Measurements from ENCODE around the gene EGFL6. TPM values are rescaled to one million over a fixed set of nuclear protein-coding genes. Genes with fewer than 3 reads are reported as not detected.

Gene EGFL6
- total and polyA plus RNA-seq, 4 donors = 0.02 to 0.23 TPM; not detected in 2

DNA sequence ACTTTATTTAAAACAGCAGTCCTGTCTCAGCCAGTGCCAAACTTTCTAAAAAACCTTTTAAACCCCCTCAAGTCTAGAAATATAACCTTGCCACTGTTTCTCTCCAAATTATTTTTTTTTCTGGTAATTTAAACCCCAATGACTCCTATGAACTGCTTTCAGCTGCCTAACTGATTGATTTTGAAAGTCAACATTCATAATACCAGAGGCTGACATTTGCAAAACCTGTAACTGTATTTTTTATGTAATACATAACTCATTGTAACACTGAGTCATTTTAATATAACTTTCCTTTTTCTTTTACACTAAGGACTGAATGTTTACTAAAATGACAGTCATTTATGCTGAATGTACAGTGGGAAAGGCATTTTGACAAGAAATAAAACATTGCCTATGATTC, 19.1 kb upstream of the EGFL6 start:
- H3K27ac ChIP-seq (ENCODE audit: low read depth in 1 of 2, low read length in 2 of 2) = no peak overlapping the region

DNA sequence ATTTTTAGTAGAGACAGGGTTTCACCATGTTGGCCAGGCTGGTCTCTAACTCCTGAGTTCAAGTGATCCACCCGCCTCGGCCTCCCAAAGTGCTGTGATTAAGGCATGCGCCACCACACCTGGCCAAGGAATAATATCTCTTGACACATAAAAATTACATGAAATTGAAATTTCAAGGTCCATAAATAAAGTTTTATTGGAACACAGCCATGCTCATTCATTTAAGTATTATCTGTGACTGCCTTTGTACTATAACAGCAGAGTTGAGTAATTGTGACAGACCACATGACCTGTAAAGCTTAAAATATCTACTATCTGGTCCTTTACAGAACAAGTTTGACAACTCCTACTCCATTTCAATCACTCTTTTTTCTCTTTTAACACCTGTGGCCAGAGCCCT, 17.8 kb upstream of the EGFL6 start:
- Histone ChIP-seq H3K27me3 (ENCODE audit: control insufficient read depth in 4 of 4, insufficient read depth in 4 of 4, low read length in 3 of 4) (peaks cover 0 to 4% (median 0%) of the 10 kb centered on the region in 4 donors), H3K9ac (ENCODE audit: low read depth in 1 of 2, low read length in 2 of 2) (no peak overlapping the region), H3K4me3 (ENCODE audit: low read depth in 1 of 3, low read length in 3 of 3) (no peak overlapping the region), H3K4me1 (ENCODE audit: control insufficient read depth in 4 of 4, insufficient read depth in 4 of 4, low read length in 3 of 4) (no peaks in the 10 kb centered on the region), H3K36me3 (ENCODE audit: control insufficient read depth in 4 of 4, insufficient read depth in 3 of 4, low read depth in 1 of 4, low read length in 3 of 4) (no peaks in the 10 kb centered on the region), H3K9me3 (ENCODE audit: control insufficient read depth in 4 of 4, low read length in 3 of 4) (no peaks in the 10 kb centered on the region), H3K27ac (ENCODE audit: low read depth in 1 of 2, low read length in 2 of 2) (no peak overlapping the region)
- TF ChIP-seq, protein P1, sequence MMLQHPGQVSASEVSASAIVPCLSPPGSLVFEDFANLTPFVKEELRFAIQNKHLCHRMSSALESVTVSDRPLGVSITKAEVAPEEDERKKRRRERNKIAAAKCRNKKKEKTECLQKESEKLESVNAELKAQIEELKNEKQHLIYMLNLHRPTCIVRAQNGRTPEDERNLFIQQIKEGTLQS (IDR thresholded peaks at IDR 0.05) = no peak
- TF ChIP-seq NR2F2 (IDR thresholded peaks at IDR 0.05) (no peak), FOXA1 (IDR thresholded peaks at IDR 0.05) (no peak), EGR1 (IDR thresholded peaks at IDR 0.05; ENCODE audit: low read depth in 2 of 2) (no peak), RAD21 (IDR thresholded peaks at IDR 0.05) (no peak), JUND (IDR thresholded peaks at IDR 0.05) (no peak), GABPA (IDR thresholded peaks at IDR 0.05 in 1 of 2, conservative IDR thresholded peaks at IDR 0.05 in 1 of 2) (no peak), SP1 (IDR thresholded peaks at IDR 0.05) (no peak), YY1 (IDR thresholded peaks at IDR 0.05) (no peak), TAF1 (conservative IDR thresholded peaks at IDR 0.05) (no peak), HNF4A (conservative IDR thresholded peaks at IDR 0.05) (no peak), RXRA (IDR thresholded peaks at IDR 0.05) (no peak), HNF4G (IDR thresholded peaks at IDR 0.05) (no peak)
- TF ChIP-seq, protein P2, sequence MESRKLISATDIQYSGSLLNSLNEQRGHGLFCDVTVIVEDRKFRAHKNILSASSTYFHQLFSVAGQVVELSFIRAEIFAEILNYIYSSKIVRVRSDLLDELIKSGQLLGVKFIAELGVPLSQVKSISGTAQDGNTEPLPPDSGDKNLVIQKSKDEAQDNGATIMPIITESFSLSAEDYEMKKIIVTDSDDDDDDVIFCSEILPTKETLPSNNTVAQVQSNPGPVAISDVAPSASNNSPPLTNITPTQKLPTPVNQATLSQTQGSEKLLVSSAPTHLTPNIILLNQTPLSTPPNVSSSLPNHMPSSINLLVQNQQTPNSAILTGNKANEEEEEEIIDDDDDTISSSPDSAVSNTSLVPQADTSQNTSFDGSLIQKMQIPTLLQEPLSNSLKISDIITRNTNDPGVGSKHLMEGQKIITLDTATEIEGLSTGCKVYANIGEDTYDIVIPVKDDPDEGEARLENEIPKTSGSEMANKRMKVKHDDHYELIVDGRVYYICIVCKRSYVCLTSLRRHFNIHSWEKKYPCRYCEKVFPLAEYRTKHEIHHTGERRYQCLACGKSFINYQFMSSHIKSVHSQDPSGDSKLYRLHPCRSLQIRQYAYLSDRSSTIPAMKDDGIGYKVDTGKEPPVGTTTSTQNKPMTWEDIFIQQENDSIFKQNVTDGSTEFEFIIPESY (IDR thresholded peaks at IDR 0.05) = no peak
- TF ChIP-seq, protein P3, sequence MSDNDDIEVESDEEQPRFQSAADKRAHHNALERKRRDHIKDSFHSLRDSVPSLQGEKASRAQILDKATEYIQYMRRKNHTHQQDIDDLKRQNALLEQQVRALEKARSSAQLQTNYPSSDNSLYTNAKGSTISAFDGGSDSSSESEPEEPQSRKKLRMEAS (IDR thresholded peaks at IDR 0.05) = no peak
- TF ChIP-seq, protein P4, sequence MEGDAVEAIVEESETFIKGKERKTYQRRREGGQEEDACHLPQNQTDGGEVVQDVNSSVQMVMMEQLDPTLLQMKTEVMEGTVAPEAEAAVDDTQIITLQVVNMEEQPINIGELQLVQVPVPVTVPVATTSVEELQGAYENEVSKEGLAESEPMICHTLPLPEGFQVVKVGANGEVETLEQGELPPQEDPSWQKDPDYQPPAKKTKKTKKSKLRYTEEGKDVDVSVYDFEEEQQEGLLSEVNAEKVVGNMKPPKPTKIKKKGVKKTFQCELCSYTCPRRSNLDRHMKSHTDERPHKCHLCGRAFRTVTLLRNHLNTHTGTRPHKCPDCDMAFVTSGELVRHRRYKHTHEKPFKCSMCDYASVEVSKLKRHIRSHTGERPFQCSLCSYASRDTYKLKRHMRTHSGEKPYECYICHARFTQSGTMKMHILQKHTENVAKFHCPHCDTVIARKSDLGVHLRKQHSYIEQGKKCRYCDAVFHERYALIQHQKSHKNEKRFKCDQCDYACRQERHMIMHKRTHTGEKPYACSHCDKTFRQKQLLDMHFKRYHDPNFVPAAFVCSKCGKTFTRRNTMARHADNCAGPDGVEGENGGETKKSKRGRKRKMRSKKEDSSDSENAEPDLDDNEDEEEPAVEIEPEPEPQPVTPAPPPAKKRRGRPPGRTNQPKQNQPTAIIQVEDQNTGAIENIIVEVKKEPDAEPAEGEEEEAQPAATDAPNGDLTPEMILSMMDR (IDR thresholded peaks at IDR 0.05; ENCODE audit: low read depth, low read length, missing input control) = no peak
- TF ChIP-seq, protein P5, sequence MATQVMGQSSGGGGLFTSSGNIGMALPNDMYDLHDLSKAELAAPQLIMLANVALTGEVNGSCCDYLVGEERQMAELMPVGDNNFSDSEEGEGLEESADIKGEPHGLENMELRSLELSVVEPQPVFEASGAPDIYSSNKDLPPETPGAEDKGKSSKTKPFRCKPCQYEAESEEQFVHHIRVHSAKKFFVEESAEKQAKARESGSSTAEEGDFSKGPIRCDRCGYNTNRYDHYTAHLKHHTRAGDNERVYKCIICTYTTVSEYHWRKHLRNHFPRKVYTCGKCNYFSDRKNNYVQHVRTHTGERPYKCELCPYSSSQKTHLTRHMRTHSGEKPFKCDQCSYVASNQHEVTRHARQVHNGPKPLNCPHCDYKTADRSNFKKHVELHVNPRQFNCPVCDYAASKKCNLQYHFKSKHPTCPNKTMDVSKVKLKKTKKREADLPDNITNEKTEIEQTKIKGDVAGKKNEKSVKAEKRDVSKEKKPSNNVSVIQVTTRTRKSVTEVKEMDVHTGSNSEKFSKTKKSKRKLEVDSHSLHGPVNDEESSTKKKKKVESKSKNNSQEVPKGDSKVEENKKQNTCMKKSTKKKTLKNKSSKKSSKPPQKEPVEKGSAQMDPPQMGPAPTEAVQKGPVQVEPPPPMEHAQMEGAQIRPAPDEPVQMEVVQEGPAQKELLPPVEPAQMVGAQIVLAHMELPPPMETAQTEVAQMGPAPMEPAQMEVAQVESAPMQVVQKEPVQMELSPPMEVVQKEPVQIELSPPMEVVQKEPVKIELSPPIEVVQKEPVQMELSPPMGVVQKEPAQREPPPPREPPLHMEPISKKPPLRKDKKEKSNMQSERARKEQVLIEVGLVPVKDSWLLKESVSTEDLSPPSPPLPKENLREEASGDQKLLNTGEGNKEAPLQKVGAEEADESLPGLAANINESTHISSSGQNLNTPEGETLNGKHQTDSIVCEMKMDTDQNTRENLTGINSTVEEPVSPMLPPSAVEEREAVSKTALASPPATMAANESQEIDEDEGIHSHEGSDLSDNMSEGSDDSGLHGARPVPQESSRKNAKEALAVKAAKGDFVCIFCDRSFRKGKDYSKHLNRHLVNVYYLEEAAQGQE (IDR thresholded peaks at IDR 0.05) = no peak
- no peak for DNase-seq (ENCODE audit: low spot score)
- 99% methylated on average over 3 of the region's 3 CpGs for WGBS

More for the DNA sequence above, 19.1 kb upstream of the EGFL6 start:
- Histone ChIP-seq H3K9me3 (ENCODE audit: control insufficient read depth in 4 of 4, low read length in 3 of 4) (no peaks in the 10 kb centered on the region), H3K27me3 (ENCODE audit: control insufficient read depth in 4 of 4, insufficient read depth in 4 of 4, low read length in 3 of 4) (peaks cover 0 to 4% (median 0%) of the 10 kb centered on the region in 4 donors), H3K9ac (ENCODE audit: low read depth in 1 of 2, low read length in 2 of 2) (no peak overlapping the region), H3K36me3 (ENCODE audit: control insufficient read depth in 4 of 4, insufficient read depth in 3 of 4, low read depth in 1 of 4, low read length in 3 of 4) (no peaks in the 10 kb centered on the region), H3K4me3 (ENCODE audit: low read depth in 1 of 3, low read length in 3 of 3) (no peak overlapping the region), H3K4me1 (ENCODE audit: control insufficient read depth in 4 of 4, insufficient read depth in 4 of 4, low read length in 3 of 4) (no peaks in the 10 kb centered on the region)
- TF ChIP-seq, protein P3 (IDR thresholded peaks at IDR 0.05) = no peak
- no peak for TF ChIP-seq HNF4G (IDR thresholded peaks at IDR 0.05)
- TF ChIP-seq, protein P4 (IDR thresholded peaks at IDR 0.05; ENCODE audit: low read depth, low read length, missing input control) = no peak
- no peak for TF ChIP-seq GABPA (IDR thresholded peaks at IDR 0.05 in 1 of 2, conservative IDR thresholded peaks at IDR 0.05 in 1 of 2)
- DNase-seq (ENCODE audit: low spot score) = no peak
